ENCODE data around the gene BST1. TPM values are rescaled to one million over a fixed set of nuclear protein-coding genes. Genes with fewer than 3 reads are reported as not detected.

BST1 gene
- total RNA-seq, 1 experiment from 2014 or later: 0.41 TPM

DNA sequence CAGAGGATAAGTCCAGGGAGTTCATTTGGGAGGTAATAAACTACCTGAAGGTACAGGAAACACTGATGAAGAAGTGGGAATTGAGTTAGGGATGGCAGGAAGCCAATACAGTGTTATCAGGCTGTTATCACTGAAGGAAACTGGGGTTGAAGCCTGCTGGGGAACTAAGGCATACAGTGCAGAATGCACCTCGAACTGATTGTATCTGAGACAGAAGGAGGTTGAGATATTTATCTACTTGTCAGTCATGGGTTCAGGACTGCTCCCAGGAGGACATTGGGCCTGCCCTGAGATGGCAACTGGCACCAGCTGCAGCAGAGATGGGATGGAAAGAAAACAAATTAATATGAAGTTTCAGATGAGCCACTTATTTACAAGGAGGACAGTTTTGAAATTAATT, 39.8 kb downstream of the BST1 start:
- ChIA-PET CTCF (no interaction called here), POLR2A (no interaction called here)
- Mint-ChIP-seq H3K27me3 (ENCODE audit: insufficient read depth, unreplicated experiment) (peaks cover 3% of the 10 kb centered on the region), H3K4me1 (ENCODE audit: low read depth, unreplicated experiment) (no peaks in the 10 kb centered on the region), H3K9me3 (ENCODE audit: unreplicated experiment) (peaks cover 16% of the 10 kb centered on the region), H3K27ac (ENCODE audit: unreplicated experiment) (no peak overlapping the region), H3K36me3 (ENCODE audit: insufficient read depth, unreplicated experiment) (no peaks in the 10 kb centered on the region), H3K4me3 (ENCODE audit: unreplicated experiment) (no peak overlapping the region)
- intact Hi-C loops (cut with micrococcal nuclease; ENCODE audit: unreplicated experiment): no loop called here
- no TSS peak for BruUV-seq (replicated peaks)
- TF ChIP-seq, protein P1, sequence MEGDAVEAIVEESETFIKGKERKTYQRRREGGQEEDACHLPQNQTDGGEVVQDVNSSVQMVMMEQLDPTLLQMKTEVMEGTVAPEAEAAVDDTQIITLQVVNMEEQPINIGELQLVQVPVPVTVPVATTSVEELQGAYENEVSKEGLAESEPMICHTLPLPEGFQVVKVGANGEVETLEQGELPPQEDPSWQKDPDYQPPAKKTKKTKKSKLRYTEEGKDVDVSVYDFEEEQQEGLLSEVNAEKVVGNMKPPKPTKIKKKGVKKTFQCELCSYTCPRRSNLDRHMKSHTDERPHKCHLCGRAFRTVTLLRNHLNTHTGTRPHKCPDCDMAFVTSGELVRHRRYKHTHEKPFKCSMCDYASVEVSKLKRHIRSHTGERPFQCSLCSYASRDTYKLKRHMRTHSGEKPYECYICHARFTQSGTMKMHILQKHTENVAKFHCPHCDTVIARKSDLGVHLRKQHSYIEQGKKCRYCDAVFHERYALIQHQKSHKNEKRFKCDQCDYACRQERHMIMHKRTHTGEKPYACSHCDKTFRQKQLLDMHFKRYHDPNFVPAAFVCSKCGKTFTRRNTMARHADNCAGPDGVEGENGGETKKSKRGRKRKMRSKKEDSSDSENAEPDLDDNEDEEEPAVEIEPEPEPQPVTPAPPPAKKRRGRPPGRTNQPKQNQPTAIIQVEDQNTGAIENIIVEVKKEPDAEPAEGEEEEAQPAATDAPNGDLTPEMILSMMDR (IDR thresholded peaks at IDR 0.05; ENCODE audit: insufficient read depth in 1 of 2, low read depth in 1 of 2, low read length in 1 of 2, severe bottlenecking in 1 of 2, unreplicated experiment in 1 of 2): no peak
- no peak overlapping the region for H3K4me3 ChIP-seq (ENCODE audit: low read depth, low read length)
- no peaks in the 10 kb centered on the region for H3K27me3 ChIP-seq (replicated peaks; ENCODE audit: control insufficient read depth, insufficient read depth, low read length)
- DNase-seq: no peak
- H3K36me3 ChIP-seq (ENCODE audit: control insufficient read depth, insufficient read depth, low read length): no peaks in the 10 kb centered on the region
- no peaks in the 10 kb centered on the region for H3K4me1 ChIP-seq
- H3K9me3 ChIP-seq: no peaks in the 10 kb centered on the region

DNA sequence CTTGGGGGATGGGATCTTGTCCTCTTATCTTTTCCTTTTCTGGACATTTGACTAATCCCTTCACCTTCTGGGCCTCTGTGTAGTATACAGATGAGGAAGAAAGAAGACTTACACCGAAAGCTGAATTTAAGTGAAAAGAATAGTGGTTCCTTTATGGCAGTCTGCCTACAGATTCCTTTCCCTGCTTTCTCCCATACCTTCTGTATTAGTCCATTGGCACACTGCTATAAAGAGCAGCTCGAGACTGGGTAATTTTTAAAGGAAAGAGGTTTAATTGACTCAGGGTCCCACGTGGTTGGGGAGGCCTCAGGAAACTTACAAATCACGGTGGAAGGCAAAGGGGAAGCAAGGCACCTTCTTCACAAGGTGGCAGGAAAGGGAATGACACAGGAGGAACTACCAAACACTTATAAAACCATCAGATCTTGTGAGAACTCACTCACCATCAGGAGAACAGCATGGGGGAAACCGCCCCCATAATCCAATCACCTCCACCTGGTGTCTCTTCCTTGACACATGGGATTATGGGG, 41.2 kb downstream of the BST1 start:
- Mint-ChIP-seq H3K9me3 (ENCODE audit: unreplicated experiment) (peaks cover 16% of the 10 kb centered on the region), H3K4me1 (ENCODE audit: low read depth, unreplicated experiment) (no peaks in the 10 kb centered on the region), H3K4me3 (ENCODE audit: unreplicated experiment) (no peak overlapping the region), H3K27me3 (ENCODE audit: insufficient read depth, unreplicated experiment) (peaks cover 3% of the 10 kb centered on the region), H3K27ac (ENCODE audit: unreplicated experiment) (no peak overlapping the region), H3K36me3 (ENCODE audit: insufficient read depth, unreplicated experiment) (no peaks in the 10 kb centered on the region)
- Histone ChIP-seq H3K27me3 (replicated peaks; ENCODE audit: control insufficient read depth, insufficient read depth, low read length) (no peaks in the 10 kb centered on the region; the same call in 1 of the 2 replicates), H3K4me3 (ENCODE audit: low read depth, low read length) (no peak overlapping the region), H3K9me3 (no peaks in the 10 kb centered on the region), H3K4me1 (no peaks in the 10 kb centered on the region), H3K36me3 (ENCODE audit: control insufficient read depth, insufficient read depth, low read length) (no peaks in the 10 kb centered on the region)
- BruUV-seq (replicated peaks): no TSS peak
- ChIA-PET POLR2A (no interaction called here), CTCF (no interaction called here)
- TF ChIP-seq, protein P1 (IDR thresholded peaks at IDR 0.05; ENCODE audit: insufficient read depth in 1 of 2, low read depth in 1 of 2, low read length in 1 of 2, severe bottlenecking in 1 of 2, unreplicated experiment in 1 of 2): no peak
- intact Hi-C loops (cut with micrococcal nuclease; ENCODE audit: unreplicated experiment): no loop called here
- DNase-seq: no peak

DNA sequence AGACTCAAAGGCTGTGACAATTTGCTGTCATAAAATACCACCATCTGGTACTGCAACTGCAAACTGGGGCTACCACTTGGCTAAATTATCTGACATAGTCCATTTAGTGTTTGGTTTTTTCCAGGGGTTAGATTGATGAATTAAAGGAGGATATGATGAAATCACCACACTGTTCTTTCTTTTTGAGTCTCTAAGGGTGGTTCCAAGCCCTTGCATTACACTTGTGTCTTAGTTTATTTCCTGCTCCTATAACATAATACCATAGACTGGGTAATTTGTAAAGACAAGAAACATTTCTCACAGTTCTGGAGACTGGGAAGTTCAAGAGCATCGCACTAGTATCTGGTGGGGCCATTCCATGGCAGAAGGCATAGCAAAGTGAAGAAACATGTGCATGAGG, 43.2 kb downstream of the BST1 start:
- Mint-ChIP-seq H3K27me3 (ENCODE audit: insufficient read depth, unreplicated experiment) (no peaks in the 10 kb centered on the region), H3K36me3 (ENCODE audit: insufficient read depth, unreplicated experiment) (no peaks in the 10 kb centered on the region), H3K4me3 (ENCODE audit: unreplicated experiment) (no peak overlapping the region), H3K4me1 (ENCODE audit: low read depth, unreplicated experiment) (no peaks in the 10 kb centered on the region), H3K27ac (ENCODE audit: unreplicated experiment) (no peak overlapping the region), H3K9me3 (ENCODE audit: unreplicated experiment) (peaks cover 16% of the 10 kb centered on the region)
- no peaks in the 10 kb centered on the region for H3K4me1 ChIP-seq
- no TSS peak for BruUV-seq (replicated peaks)
- H3K9me3 ChIP-seq: no peaks in the 10 kb centered on the region
- H3K27me3 ChIP-seq (replicated peaks; ENCODE audit: control insufficient read depth, insufficient read depth, low read length): no peaks in the 10 kb centered on the region; the same call in 1 of the 2 replicates
- CTCF ChIA-PET: no interaction called here
- intact Hi-C loops (cut with micrococcal nuclease; ENCODE audit: unreplicated experiment): no loop called here
- TF ChIP-seq, protein P1 (IDR thresholded peaks at IDR 0.05; ENCODE audit: insufficient read depth in 1 of 2, low read depth in 1 of 2, low read length in 1 of 2, severe bottlenecking in 1 of 2, unreplicated experiment in 1 of 2): no peak
- DNase-seq: no peak
- POLR2A ChIA-PET: no interaction called here
- H3K4me3 ChIP-seq (ENCODE audit: low read depth, low read length): no peak overlapping the region
- H3K36me3 ChIP-seq (ENCODE audit: control insufficient read depth, insufficient read depth, low read length): no peaks in the 10 kb centered on the region
